Liver (tissue), 9 donors: ENCODE measurements around the gene BAK1. TPM values are rescaled to one million over a fixed set of nuclear protein-coding genes. Genes with fewer than 3 reads are reported as not detected.

ENCODE experiments used
- DNase-seq: peaks from one replicate; pipeline ENCODE4 v3.0.0-alpha.2; 2017; ENCODE audit warnings: low spot score
- H3K27ac ChIP-seq, 2 donors: one replicate each; pipeline ENCODE4 v1.7.0; 2013; ENCODE audit warnings: inconsistent platforms in 2 of 2, low read length in 2 of 2, control low read depth in 1 of 2, low read depth in 1 of 2, mild to moderate bottlenecking in 1 of 2
- H3K27me3 ChIP-seq, 4 donors: one replicate each; pipeline versions ENCODE4 v1.6.1 to v1.7.0; 2013; ENCODE audit warnings: low read length in 3 of 4, inconsistent platforms in 1 of 4, mild to moderate bottlenecking in 1 of 4, moderate library complexity in 1 of 4; ENCODE audit not compliant: control insufficient read depth in 4 of 4, insufficient read depth in 4 of 4
- H3K36me3 ChIP-seq, 4 donors: one replicate each; pipeline versions ENCODE4 v1.6.1 to v1.7.0; 2013; ENCODE audit warnings: low read length in 3 of 4, mild to moderate bottlenecking in 3 of 4, low read depth in 1 of 4, moderate library complexity in 1 of 4; ENCODE audit not compliant: control insufficient read depth in 4 of 4, insufficient read depth in 3 of 4
- H3K4me1 ChIP-seq, 4 donors: one replicate each; pipeline versions ENCODE4 v1.6.1 to v1.7.0; 2013; ENCODE audit warnings: low read length in 3 of 4, mild to moderate bottlenecking in 3 of 4, moderate library complexity in 1 of 4; ENCODE audit not compliant: control insufficient read depth in 4 of 4, insufficient read depth in 4 of 4
- H3K4me3 ChIP-seq, 3 donors: one replicate each; pipeline versions ENCODE4 v1.6.1 to v1.7.0; 2013; ENCODE audit warnings: low read length in 3 of 3, control low read depth in 1 of 3, low read depth in 1 of 3, mild to moderate bottlenecking in 1 of 3
- H3K9ac ChIP-seq, 2 donors: one replicate each; pipeline ENCODE4 v1.7.0; 2013; ENCODE audit warnings: low read length in 2 of 2, mild to moderate bottlenecking in 2 of 2, moderate library complexity in 2 of 2, control low read depth in 1 of 2, low read depth in 1 of 2
- H3K9me3 ChIP-seq, 4 donors: one replicate each; pipeline versions ENCODE4 v1.6.1 to v1.7.0; 2013; ENCODE audit warnings: low read length in 3 of 4; ENCODE audit not compliant: control insufficient read depth in 4 of 4
- ATF3 ChIP-seq: IDR thresholded peaks from 2 replicates; pipeline ENCODE4 v1.6.1; 2016; ENCODE audit warnings: antibody characterized with exemption
- CTCF ChIP-seq: fragments of 150-350 bp; IDR thresholded peaks from 2 replicates; pipeline ENCODE4 v1.5.1; 2017; ENCODE audit warnings: improper control_type of control experiment, low read depth, low read length; ENCODE audit not compliant: missing input control
- FOXA1 ChIP-seq: IDR thresholded peaks from 2 replicates; pipeline ENCODE4 v1.6.1; 2016; ENCODE audit warnings: antibody characterized with exemption
- FOXA2 ChIP-seq: IDR thresholded peaks from 2 replicates; pipeline ENCODE4 v1.6.1; 2016; ENCODE audit warnings: antibody characterized with exemption
- HNF4A ChIP-seq, 2 donors: conservative IDR thresholded peaks; 2 replicates each; pipeline ENCODE4 v1.6.1; 2016; ENCODE audit warnings: antibody characterized with exemption in 2 of 2, mild to moderate bottlenecking in 2 of 2
- HNF4G ChIP-seq: IDR thresholded peaks from 2 replicates; pipeline ENCODE4 v1.6.1; 2016; ENCODE audit warnings: antibody characterized with exemption
- JUND ChIP-seq, 2 donors: IDR thresholded peaks; 2 replicates each; pipeline ENCODE4 v1.6.1; 2016; ENCODE audit warnings: antibody characterized with exemption in 2 of 2
- MAX ChIP-seq: IDR thresholded peaks from 2 replicates; pipeline ENCODE4 v1.6.1; 2016; ENCODE audit warnings: antibody characterized with exemption
- NR2F2 ChIP-seq: IDR thresholded peaks from 2 replicates; pipeline ENCODE4 v1.6.1; 2016; ENCODE audit warnings: antibody characterized with exemption
- RAD21 ChIP-seq, 2 donors: IDR thresholded peaks; 2 replicates each; pipeline ENCODE4 v1.6.1; 2016; ENCODE audit warnings: antibody characterized with exemption in 2 of 2, mild to moderate bottlenecking in 2 of 2
- REST ChIP-seq: IDR thresholded peaks from 2 replicates; pipeline ENCODE4 v1.6.1; 2016; ENCODE audit warnings: antibody characterized with exemption, mild to moderate bottlenecking
- RXRA ChIP-seq, 2 donors: IDR thresholded peaks; 2 replicates each; pipeline ENCODE4 v1.6.1; 2017 to 2018; ENCODE audit warnings: antibody characterized with exemption in 2 of 2, mild to moderate bottlenecking in 1 of 2
- SP1 ChIP-seq: IDR thresholded peaks from 2 replicates; pipeline ENCODE4 v1.6.1; 2018; ENCODE audit warnings: antibody characterized with exemption, mild to moderate bottlenecking
- YY1 ChIP-seq: IDR thresholded peaks from 2 replicates; pipeline ENCODE4 v1.6.1; 2016; ENCODE audit warnings: antibody characterized with exemption, mild to moderate bottlenecking
- ZBTB33 ChIP-seq: IDR thresholded peaks from 2 replicates; pipeline ENCODE4 v1.6.1; 2016; ENCODE audit warnings: antibody characterized with exemption
- WGBS: extraction: QIAGEN DNeasy Blood & Tissue Kit; methylation state at CpG from one replicate; pipeline ENCODE4 v1.1.7; 2013; 5-methylcytosine and 5-hydroxymethylcytosine counted together
- polyA plus RNA-seq, 2 donors: library from polyadenylated mRNA; stranded (reverse) in 1 of 2; unstranded in 1 of 2; fragments of 200-250 nt in 1 of 2; fragments of >200 nt in 1 of 2; fragmentation: Nextera tagmentation in 1 of 2; extraction: Ambion mirVana in 1 of 2; gene quantifications; one replicate each; pipeline versions ENCODE4 v1.2.1 to v1.2.3, GENCODE V29; 2013 to 2015
- total RNA-seq, 2 donors: library from RNA; depleted of rRNA; stranded (reverse); fragments of >200 nt; gene quantifications; one replicate each; pipeline ENCODE4 v1.2.3, GENCODE V29; 2014
- donor health status: healthy.
- donor health status: healthy.
- donor health status: healthy.
- donor health status: healthy.
- donor health status: healthy.

Gene BAK1
- total and polyA plus RNA-seq, 4 donors, result 2.4 to 8.7 (median 5.3) TPM

GRCh38 chr6:33606642-33607041, 26.6 kb upstream of the BAK1 start (continued):
- TF ChIP-seq REST (no peak), ZBTB33 (no peak), NR2F2 (no peak)

GRCh38 chr6:33604941-33605854, 25.1 kb upstream of the BAK1 start:
- Histone ChIP-seq H3K9me3 (no peaks in the 10 kb centered on the region), H3K36me3 (no peaks in the 10 kb centered on the region), H3K27me3 (no peaks in the 10 kb centered on the region), H3K9ac (no peak overlapping the region), H3K4me3 (no peak overlapping the region), H3K27ac (no peak overlapping the region), H3K4me1 (peaks cover 0 to 5% (median 0%) of the 10 kb centered on the region in 4 donors)
- 87% methylated on average over 4 of the region's 4 CpGs for WGBS
- DNase-seq, result no peak
- TF ChIP-seq FOXA1 (no peak), SP1 (no peak), FOXA2 (no peak), RXRA (IDR thresholded peaks at IDR 0.05) (no peak), CTCF (no peak), HNF4G (no peak)

- H3K27ac ChIP-seq, result no peak overlapping the region
- no peak overlapping the region for H3K9ac ChIP-seq
- H3K36me3 ChIP-seq, result no peaks in the 10 kb centered on the region
- WGBS, result 34% methylated on average over 2 of the region's 2 CpGs
- no peaks in the 10 kb centered on the region for H3K27me3 ChIP-seq
- H3K4me1 ChIP-seq, result no peaks in the 10 kb centered on the region
- no peak for DNase-seq
- no peak overlapping the region for H3K4me3 ChIP-seq
- H3K9me3 ChIP-seq, result no peaks in the 10 kb centered on the region
- no peak for TF ChIP-seq MAX
- TF ChIP-seq FOXA1, result no peak
- TF ChIP-seq YY1, result no peak
- no peak for TF ChIP-seq CTCF
- no peak for TF ChIP-seq ATF3
- TF ChIP-seq HNF4A (conservative IDR thresholded peaks at IDR 0.05), result no peak
- no peak for TF ChIP-seq NR2F2
- no peak for TF ChIP-seq SP1
- TF ChIP-seq RAD21 (IDR thresholded peaks at IDR 0.05), result no peak
- no peak for TF ChIP-seq REST
- no peak for TF ChIP-seq HNF4G
- no peak for TF ChIP-seq JUND (IDR thresholded peaks at IDR 0.05)
These were observed 22.1 kb upstream of the BAK1 start for GRCh38 chr6:33602180-33602579.
